GM12878 (cell line): ENCODE measurements around the gene ZBTB32. TPM values are rescaled to one million over a fixed set of nuclear protein-coding genes. Genes with fewer than 3 reads are reported as not detected.
"Not testable (repeated sequence)": the region's sequence is repeated elsewhere in the genome, so short reads cannot be mapped to it uniquely, and the experiment has no call there.

Experiments used
- ATAC-seq: fragments of 200-7000 bp; cut with Tn5 transposase; 3 replicates; pipeline ENCODE4 v1.9.1; 2020; ENCODE audit warnings: mild to moderate bottlenecking, moderate library complexity
- BruUV-seq: library from RNA; stranded (reverse); fragments of 400-500 nt; replicated peaks from 2 replicates; lab custom pipeline; 2021; lab: Mats Ljungman, UMichigan
- CTCF ChIA-PET: fragments of 300-600 bp; sonication (Branson Sonifier 250); formaldehyde crosslinking; extraction: SDS; loops from one replicate; lab custom pipeline; 2021; ENCODE audit warnings: inconsistent platforms; lab: Yijun Ruan, JAX
- POLR2A ChIA-PET: fragments of 350-600 bp; formaldehyde crosslinking; extraction: SDS; loops from one replicate; lab custom pipeline; 2021; ENCODE audit warnings: inconsistent platforms; lab: Charles Lee
- RAD21 ChIA-PET: fragments of 300-600 bp; sonication (Branson Sonifier 250); formaldehyde crosslinking; loops from one replicate; lab custom pipeline; 2023; ENCODE audit warnings: antibody characterized with exemption; ENCODE audit not compliant: unreplicated experiment; lab: Charles Lee
- SMC1A ChIA-PET: fragments of 300-600 bp; sonication (Branson Sonifier 250); formaldehyde crosslinking; loops from one replicate; lab custom pipeline; 2023; ENCODE audit not compliant: unreplicated experiment, uncharacterized antibody; lab: Charles Lee
- DNase-seq: peaks from one replicate; pipeline ENCODE4 v3.0.0-alpha.2; 2011; ENCODE audit warnings: low read depth, low spot score
- FAIRE-seq: peaks from 3 replicates; lab custom pipeline; 2011; peaks lifted over from hg19 to GRCh38; lab: Jason Lieb, UNC
- H2AFZ ChIP-seq: 2 replicates; pipeline ENCODE4 v1.6.0; 2011; ENCODE audit warnings: low read depth, low read length, control low read depth; ENCODE audit not compliant: control insufficient read depth
- H3K27ac ChIP-seq: 2 replicates; pipeline ENCODE4 v1.5.1; 2011; ENCODE audit warnings: control low read depth; ENCODE audit not compliant: control insufficient read depth, insufficient read depth
- H3K27me3 ChIP-seq, 2 experiments: replicated peaks in 1 of 2; 2 replicates each; pipeline versions ENCODE4 v1.6.0 to v1.6.1; 2011; ENCODE audit warnings: low read length in 1 of 2; ENCODE audit not compliant: control insufficient read depth in 2 of 2, insufficient read depth in 2 of 2
- H3K36me3 ChIP-seq, 2 experiments: 2 replicates each; pipeline ENCODE4 v1.5.1; 2011; ENCODE audit warnings: low read length in 1 of 2; ENCODE audit not compliant: control insufficient read depth in 2 of 2, insufficient read depth in 2 of 2
- H3K4me1 ChIP-seq: 2 replicates; pipeline ENCODE4 v1.6.1; 2011; ENCODE audit warnings: mild to moderate bottlenecking, low read length, moderate library complexity, mixed read lengths; ENCODE audit not compliant: control insufficient read depth, insufficient read depth
- H3K4me2 ChIP-seq: 2 replicates; pipeline ENCODE4 v1.6.0; 2011; ENCODE audit warnings: control low read depth; ENCODE audit not compliant: control insufficient read depth, insufficient read depth
- H3K4me3 ChIP-seq: fragments of 200-600 bp; sonication (generic); 2 replicates; pipeline ENCODE4 v1.5.1; 2016
- H3K79me2 ChIP-seq: 2 replicates; pipeline ENCODE4 v1.6.0; 2011; ENCODE audit warnings: low read length; ENCODE audit not compliant: control insufficient read depth, insufficient read depth
- H3K9ac ChIP-seq: 2 replicates; pipeline ENCODE4 v1.8.0; 2011; ENCODE audit warnings: low read length, control low read depth, mixed read lengths; ENCODE audit not compliant: control insufficient read depth, insufficient read depth
- H3K9me3 ChIP-seq: replicated peaks from 3 replicates; pipeline ENCODE4 v1.5.1; 2011; ENCODE audit warnings: mild to moderate bottlenecking, low read length; ENCODE audit not compliant: control insufficient read depth, insufficient read depth
- H4K20me1 ChIP-seq: 2 replicates; pipeline ENCODE4 v1.6.0; 2011; ENCODE audit not compliant: control insufficient read depth, insufficient read depth
- CBX5 ChIP-seq: sonication (generic); IDR thresholded peaks from 2 replicates; pipeline ENCODE4 v1.6.1; 2016; ENCODE audit warnings: low read depth, moderate library complexity, mild to moderate bottlenecking, inconsistent platforms
- ETV6 ChIP-seq, 2 experiments: fragments of 450-650 bp in 1 of 2; IDR thresholded peaks in 1 of 2; conservative IDR thresholded peaks in 1 of 2; 2 replicates each; pipeline ENCODE4 v1.6.1; 2014; ENCODE audit warnings: antibody characterized with exemption in 1 of 2, borderline replicate concordance in 1 of 2, low read depth in 1 of 2, mild to moderate bottlenecking in 1 of 2, moderate library complexity in 1 of 2
- FOXM1 ChIP-seq: IDR thresholded peaks from 2 replicates; pipeline ENCODE4 v1.6.1; 2012; ENCODE audit warnings: low read depth, mild to moderate bottlenecking, inconsistent platforms, low read length, moderate library complexity
- GATAD2B ChIP-seq: fragments of 450-650 bp; conservative IDR thresholded peaks from 2 replicates; pipeline ENCODE4 v1.6.1; 2017; ENCODE audit warnings: low read depth, mild to moderate bottlenecking, moderate library complexity
- IKZF2 ChIP-seq, 2 experiments: fragments of 450-650 bp; IDR thresholded peaks; 2 replicates each; pipeline ENCODE4 v1.6.1; 2017; ENCODE audit warnings: mild to moderate bottlenecking in 2 of 2, moderate library complexity in 2 of 2
- MLLT1 ChIP-seq: fragments of 450-650 bp; IDR thresholded peaks from 2 replicates; pipeline ENCODE4 v1.6.1; 2016; ENCODE audit warnings: mild to moderate bottlenecking
- NFXL1 ChIP-seq: fragments of 450-650 bp; IDR thresholded peaks from 2 replicates; pipeline ENCODE4 v1.6.1; 2017; ENCODE audit warnings: antibody characterized with exemption, mild to moderate bottlenecking, borderline replicate concordance
- NRF1 ChIP-seq: conservative IDR thresholded peaks from 2 replicates; pipeline ENCODE4 v1.6.1; 2011; ENCODE audit warnings: mild to moderate bottlenecking, low read depth, low read length, improper control_type of control experiment
- SMAD1 ChIP-seq: fragments of 450-650 bp; IDR thresholded peaks from 2 replicates; pipeline ENCODE4 v1.6.1; 2018; ENCODE audit warnings: mild to moderate bottlenecking, low read depth; ENCODE audit not compliant: partially characterized antibody
- SPI1 ChIP-seq: IDR thresholded peaks from 2 replicates; pipeline ENCODE4 v1.6.1; 2011; ENCODE audit warnings: low read depth, mild to moderate bottlenecking, low read length, moderate library complexity, borderline replicate concordance; ENCODE audit not compliant: insufficient read depth
- WGBS: methylation state at CpG from one replicate; pipeline ENCODE4 v1.1.6; 2016; ENCODE audit warnings: low lambda C conversion rate; ENCODE audit not compliant: insufficient replicate concordance, insufficient coverage; ENCODE audit errors: missing lambda C conversion rate; 5-methylcytosine and 5-hydroxymethylcytosine counted together
- in situ Hi-C: fragments of 300-500 bp; cut with MboI; formaldehyde crosslinking; loops from 9 replicates; pipeline ENCODE4 v1.14.3; 2018; ENCODE audit warnings: mixed read lengths
- intact Hi-C: fragments of 100-400 bp; cut with micrococcal nuclease; formaldehyde crosslinking; loops from one replicate; pipeline ENCODE4 v1.14.2; 2022; ENCODE audit not compliant: unreplicated experiment
- polyA plus RNA-seq, 11 experiments: library from polyadenylated mRNA; depleted of rRNA in 4 of 11; unstranded in 6 of 11; stranded (reverse) in 5 of 11; fragments of >200 nt; fragmentation: Nextera tagmentation in 4 of 11; fragmentation: Illumina TruSeq in 1 of 11; extraction: Ambion mirVana in 4 of 11; extraction: Trizol in 1 of 11; gene quantifications; 1 replicate in 1 of 11; 2 replicates in 10 of 11; pipeline versions ENCODE4 v1.2.1 to v1.2.3, GENCODE V29; 2011 to 2016; ENCODE audit warnings: inconsistent platforms in 2 of 11, missing spikeins in 2 of 11, low read depth in 1 of 11
- total RNA-seq, 4 experiments: library from RNA; depleted of rRNA in 3 of 4; stranded (reverse); fragments of >200 nt in 3 of 4; fragmentation: Illumina TruSeq in 1 of 4; extraction: Trizol in 1 of 4; gene quantifications; 2 replicates each; pipeline versions ENCODE4 v1.2.1 to v1.2.3, GENCODE V29; 2013 to 2021
- TF ChIP-seq, protein P1 (sequence below): fragments of 150-350 bp; IDR thresholded peaks from 2 replicates; pipeline ENCODE4 v1.6.1; 2014; ENCODE audit warnings: mild to moderate bottlenecking, low read depth, low read length

Gene ZBTB32
- total and polyA plus RNA-seq, 10 of the 15 experiments (the other 5 are each of a cell fraction or from before 2014, with no cell fraction given): 1.0 to 46.7 (median 16.0) TPM

- H3K9ac ChIP-seq, H3K27me3 ChIP-seq, H3K4me2 ChIP-seq, DNase-seq, H2AFZ ChIP-seq, H3K79me2 ChIP-seq, H3K27ac ChIP-seq, H3K36me3 ChIP-seq, H3K9me3 ChIP-seq, H3K4me1 ChIP-seq, in situ Hi-C loops, ATAC-seq, H3K4me3 ChIP-seq, H4K20me1 ChIP-seq, BruUV-seq, FAIRE-seq: not testable (repeated sequence)
- intact Hi-C loops: loop anchor here (5.0 kb wide), 1 partner anchor 191 kb away; no protein-coding TSS in a partner anchor
- ChIA-PET RAD21 (interaction anchor here (2.2 kb wide), 1 partner anchor 57 kb away, joined by 6 read pairs; the partner anchor contains the start of gene LIN37), POLR2A (interaction anchor here (2.0 kb wide), 1 partner anchor 22 kb away, joined by 4 read pairs; no protein-coding TSS in a partner anchor), SMC1A (interaction anchor here (1.5 kb wide), 1 partner anchor 188 kb away, joined by 3 read pairs; no protein-coding TSS in a partner anchor), CTCF (interaction anchor here (0.8 kb wide), 1 partner anchor 168 kb away, joined by 3 read pairs; no protein-coding TSS in a partner anchor)
- 77% methylated on average over 19 of the region's 37 CpGs for WGBS
These were observed 13.3 kb upstream of the ZBTB32 start for GRCh38 chr19:35691106-35691505.

DNA sequence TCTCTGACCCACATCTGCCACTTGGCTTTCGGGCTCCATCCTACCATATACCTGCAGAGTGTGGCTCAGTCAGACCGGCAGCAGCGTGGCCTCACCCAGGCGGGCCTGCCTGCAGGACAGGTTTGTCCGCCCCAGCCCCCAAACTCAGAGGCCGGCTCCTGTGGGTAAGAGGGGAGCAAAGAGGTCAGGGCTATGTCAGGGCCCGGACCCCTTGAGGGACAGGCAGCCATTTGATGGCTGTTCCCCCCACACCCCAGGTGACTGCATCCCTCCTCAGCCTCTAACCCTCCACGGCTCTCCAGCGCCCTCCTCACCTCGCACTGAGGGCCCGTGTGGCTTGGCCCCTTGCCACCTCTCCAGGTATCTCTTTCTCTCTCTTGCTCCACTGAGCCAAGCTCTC, 12.3 kb upstream of the ZBTB32 start:
- BruUV-seq: no TSS peak
- Histone ChIP-seq H4K20me1 (no peaks in the 10 kb centered on the region), H3K79me2 (no peaks in the 10 kb centered on the region), H3K27me3 (no peaks in the 10 kb centered on the region), H3K9ac (no peak overlapping the region), H2AFZ (no peak overlapping the region), H3K36me3 (no peaks in the 10 kb centered on the region), H3K27ac (no peak overlapping the region), H3K4me3 (no peak overlapping the region), H3K4me2 (no peak overlapping the region), H3K4me1 (peaks cover 13% of the 10 kb centered on the region), H3K9me3 (no peaks in the 10 kb centered on the region; the same call in 2 of the 3 replicates)
- ChIA-PET RAD21 (interaction anchor here (0.6 to 2.2 kb wide), 8 partner anchors 9 to 378 kb away, joined by 3 to 13 read pairs (median 4); partner anchors contain the start of gene LIN37), POLR2A (interaction anchor here (0.6 to 2.0 kb wide), 6 partner anchors 10 to 304 kb away, joined by 3 to 5 read pairs (median 4); partner anchors contain the start of gene IGFLR1), CTCF (interaction anchor here (0.7 to 7.8 kb wide), 9 partner anchors 10 to 190 kb away, joined by 3 to 271 read pairs (median 6); partner anchors contain the start of gene LIN37), SMC1A (interaction anchor here (0.7 to 12.3 kb wide), 9 partner anchors 22 to 339 kb away, joined by 3 to 375 read pairs (median 4); partner anchors contain the start of gene LIN37)
- no peak for DNase-seq
- intact Hi-C loops (loop anchor here (2.0 to 5.0 kb wide), 2 partner anchors 49 to 190 kb away; no protein-coding TSS in a partner anchor), in situ Hi-C loops (no loop called here)
- 67% methylated on average over 8 of the region's 11 CpGs for WGBS
- no peak for ATAC-seq
- no peak for FAIRE-seq
- TF ChIP-seq NFXL1: no peak
- no peak for TF ChIP-seq ETV6 (conservative IDR thresholded peaks at IDR 0.05 in 1 of 2, IDR thresholded peaks at IDR 0.05 in 1 of 2; ENCODE audit: borderline replicate concordance in 1 of 2, low read depth in 1 of 2)
- no peak for TF ChIP-seq SMAD1
- TF ChIP-seq CBX5: no peak
- TF ChIP-seq GATAD2B: no peak
- TF ChIP-seq SPI1: no peak
- TF ChIP-seq, protein P1, sequence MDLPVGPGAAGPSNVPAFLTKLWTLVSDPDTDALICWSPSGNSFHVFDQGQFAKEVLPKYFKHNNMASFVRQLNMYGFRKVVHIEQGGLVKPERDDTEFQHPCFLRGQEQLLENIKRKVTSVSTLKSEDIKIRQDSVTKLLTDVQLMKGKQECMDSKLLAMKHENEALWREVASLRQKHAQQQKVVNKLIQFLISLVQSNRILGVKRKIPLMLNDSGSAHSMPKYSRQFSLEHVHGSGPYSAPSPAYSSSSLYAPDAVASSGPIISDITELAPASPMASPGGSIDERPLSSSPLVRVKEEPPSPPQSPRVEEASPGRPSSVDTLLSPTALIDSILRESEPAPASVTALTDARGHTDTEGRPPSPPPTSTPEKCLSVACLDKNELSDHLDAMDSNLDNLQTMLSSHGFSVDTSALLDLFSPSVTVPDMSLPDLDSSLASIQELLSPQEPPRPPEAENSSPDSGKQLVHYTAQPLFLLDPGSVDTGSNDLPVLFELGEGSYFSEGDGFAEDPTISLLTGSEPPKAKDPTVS: no peak
- no peak for TF ChIP-seq MLLT1
- TF ChIP-seq FOXM1: no peak
- TF ChIP-seq NRF1: no peak
- no peak for TF ChIP-seq IKZF2 (IDR thresholded peaks at IDR 0.05)
